Germinal center (tissue), 1 donor: ENCODE data around the gene KAZN.

ENCODE experiments used
- DNase-seq: peaks from one replicate; pipeline ENCODE4 v3.0.0; 2012; ENCODE audit warnings: mixed read lengths, low spot score

KAZN gene

DNA sequence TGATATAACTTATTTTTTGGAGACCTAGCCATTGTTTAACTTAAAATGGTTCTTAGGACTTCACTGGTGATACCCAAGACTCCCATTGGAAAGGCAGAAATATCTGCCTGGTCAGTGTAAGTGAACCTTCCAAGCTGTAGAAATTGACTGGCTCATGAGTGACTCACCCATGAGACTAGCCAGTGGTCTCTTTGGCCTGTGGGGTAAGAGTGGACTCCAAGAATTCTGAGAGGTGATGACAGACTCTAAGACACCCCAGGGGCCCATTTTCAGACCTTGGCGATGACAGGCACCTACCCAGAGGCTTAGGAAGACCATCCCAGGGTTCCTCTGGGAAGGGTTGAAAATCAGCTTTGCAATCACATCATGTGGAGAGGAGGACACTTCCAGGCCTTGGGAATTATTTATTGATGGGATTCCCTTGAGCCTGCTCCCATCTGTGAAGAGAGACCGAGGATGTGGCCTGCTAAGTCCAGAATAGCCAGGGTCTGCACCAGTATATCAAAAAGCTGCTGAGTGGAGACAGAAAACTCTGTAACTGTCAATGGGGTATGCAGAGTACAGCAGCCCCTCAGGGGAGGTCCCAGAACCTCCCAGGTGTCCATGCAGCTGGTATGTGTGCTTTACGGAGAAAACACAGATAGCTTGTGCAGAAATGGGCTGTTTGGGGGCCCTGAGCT lies 78.9 kb downstream of the KAZN start:
- DNase-seq, result no peak

GRCh38 chr1:14678011-14678638 lies 79.6 kb downstream of the KAZN start:
- no peak for DNase-seq

GRCh38 chr1:14679027-14679688 lies 80.7 kb downstream of the KAZN start:
- DNase-seq, result no peak

GRCh38 chr1:14681182-14681581 lies 82.7 kb downstream of the KAZN start:
- no peak for DNase-seq

DNA sequence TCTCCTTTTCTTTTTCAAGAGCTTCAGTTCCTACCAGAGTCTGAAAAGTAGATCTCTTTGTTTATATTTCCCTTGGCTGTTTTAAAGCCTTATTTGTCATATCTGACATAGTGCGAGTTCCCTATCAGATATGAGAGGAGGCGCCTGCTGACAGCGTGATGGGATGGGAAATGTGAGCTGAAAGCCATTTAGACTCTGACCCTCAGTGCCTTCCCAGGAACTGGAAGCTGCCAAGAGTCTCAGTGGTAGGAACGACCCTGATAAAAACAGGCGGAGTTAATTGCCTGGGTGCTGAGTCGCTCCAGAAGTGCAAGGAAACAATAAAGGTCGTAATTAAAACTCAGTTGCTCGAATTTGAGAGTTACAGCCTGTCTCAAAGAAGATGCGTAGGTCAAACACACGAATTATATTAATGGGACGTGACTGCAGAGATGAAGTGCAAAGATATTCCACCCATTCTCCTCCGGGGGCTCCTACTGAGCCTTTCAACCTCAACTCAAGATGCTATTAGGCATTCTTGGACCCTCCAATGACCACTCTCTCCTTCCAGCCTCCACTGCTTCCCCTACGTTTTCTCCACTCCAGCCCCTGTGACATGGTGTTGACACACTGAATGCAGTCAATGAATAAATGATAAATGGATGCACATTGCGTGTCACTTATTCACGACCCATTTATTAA lies 84.6 kb downstream of the KAZN start:
- no peak for DNase-seq

DNA sequence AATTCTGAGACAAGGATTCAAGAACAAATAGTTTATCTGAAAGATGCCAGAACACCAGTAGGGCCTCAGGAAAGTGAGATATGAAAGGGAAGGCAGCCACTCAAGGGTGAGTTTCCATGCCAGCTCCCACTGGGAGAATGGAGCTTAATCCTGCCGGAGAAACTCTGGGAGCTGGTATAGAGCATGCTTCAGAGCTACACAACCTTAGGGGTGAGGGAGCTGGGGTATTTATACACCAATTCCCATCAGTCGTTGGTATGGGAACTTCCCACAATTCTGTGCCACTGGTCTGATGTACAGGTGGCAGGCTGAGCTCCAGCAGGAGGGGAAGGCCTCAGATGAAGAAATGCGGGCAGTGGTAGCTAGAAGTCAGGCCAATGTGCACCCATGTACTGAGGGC lies 86.6 kb downstream of the KAZN start:
- no peak for DNase-seq

DNA sequence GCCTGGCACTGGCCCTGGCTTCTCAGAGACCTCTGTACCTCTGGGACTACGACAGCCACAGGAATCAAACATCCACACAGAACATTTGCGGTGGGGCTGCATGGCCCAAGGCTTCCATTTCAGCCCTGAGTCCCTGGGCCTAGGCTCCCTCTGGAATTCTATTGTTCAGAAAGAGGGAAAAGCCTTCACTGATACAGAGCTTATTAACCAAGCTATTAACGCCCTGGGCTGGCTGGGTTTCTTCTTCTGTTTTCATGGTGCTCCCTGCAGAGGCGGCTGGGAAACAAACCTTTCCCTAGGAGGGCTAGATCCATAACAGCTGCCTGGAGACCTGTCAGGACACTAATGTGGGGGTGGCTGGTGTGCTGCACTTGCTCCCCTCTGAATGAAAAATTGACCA lies 88.2 kb downstream of the KAZN start:
- no peak for DNase-seq

DNA sequence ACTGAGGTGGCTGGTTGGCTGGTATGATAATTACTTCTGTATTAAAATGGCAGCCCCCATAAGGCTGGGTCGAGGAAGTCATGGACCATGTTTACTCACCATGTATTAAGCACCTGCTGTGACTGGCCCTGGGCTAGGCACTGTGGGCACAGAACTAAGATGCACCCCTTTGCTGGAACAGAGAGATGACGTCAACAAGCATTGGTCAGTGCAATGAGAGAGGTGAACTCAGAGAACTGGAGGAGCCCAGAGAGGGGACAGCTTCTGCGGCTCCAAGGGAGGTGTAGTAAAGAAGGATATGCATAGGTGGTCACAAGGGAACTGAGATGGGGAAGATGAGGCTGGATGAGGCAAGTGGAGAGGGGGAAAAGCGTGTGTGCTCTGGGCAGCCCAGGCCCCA lies 88.7 kb downstream of the KAZN start:
- no peak for DNase-seq

DNA sequence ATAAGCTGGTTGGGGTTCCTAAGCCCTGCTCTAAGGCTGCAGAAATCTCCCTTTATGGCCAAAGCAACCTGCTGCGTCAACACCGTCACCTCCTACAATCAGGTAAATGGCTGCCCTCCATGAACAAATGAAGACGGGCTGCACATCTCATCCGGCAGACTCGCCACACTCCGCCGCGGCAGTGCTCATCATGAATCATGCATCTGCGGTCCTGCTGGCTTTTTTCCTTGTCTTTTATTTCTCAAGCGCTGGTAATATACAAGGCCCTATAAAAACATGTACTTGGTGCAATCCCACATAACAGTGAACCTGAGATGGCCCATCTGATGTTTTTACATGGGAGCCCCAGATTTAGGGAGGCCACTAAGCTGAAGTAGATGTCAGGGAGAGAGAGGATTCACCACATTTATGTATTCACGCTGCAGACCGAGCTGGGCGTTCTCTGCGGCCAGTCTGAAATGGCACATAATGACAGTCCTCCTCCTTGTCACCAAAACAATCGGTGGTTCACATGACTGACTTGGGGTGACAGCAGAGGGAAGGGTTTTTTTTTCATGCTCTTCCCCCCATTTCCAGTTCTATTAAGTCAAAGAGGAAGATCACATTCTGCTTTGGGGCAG lies 91.6 kb downstream of the KAZN start:
- no peak for DNase-seq

DNA sequence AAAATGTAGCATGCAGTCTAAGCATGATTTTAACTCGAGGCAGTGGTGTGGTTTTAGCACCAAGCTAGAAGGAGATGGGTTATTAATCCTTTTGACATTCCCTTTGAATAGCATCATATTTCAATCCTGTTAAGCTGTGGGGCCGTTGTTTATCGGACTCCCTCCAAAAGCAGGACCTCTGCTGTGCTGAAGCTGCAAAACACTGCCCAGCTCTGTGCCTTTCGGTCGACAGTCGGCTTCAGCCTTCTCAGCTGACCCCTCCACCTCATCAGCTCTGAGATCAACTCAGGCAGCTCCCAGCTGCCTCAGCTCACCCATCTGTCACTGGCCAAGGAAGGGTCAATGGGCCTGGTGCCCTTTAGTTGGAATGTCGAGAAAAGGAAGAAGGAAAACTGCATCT lies 95.5 kb downstream of the KAZN start:
- no peak for DNase-seq

DNA sequence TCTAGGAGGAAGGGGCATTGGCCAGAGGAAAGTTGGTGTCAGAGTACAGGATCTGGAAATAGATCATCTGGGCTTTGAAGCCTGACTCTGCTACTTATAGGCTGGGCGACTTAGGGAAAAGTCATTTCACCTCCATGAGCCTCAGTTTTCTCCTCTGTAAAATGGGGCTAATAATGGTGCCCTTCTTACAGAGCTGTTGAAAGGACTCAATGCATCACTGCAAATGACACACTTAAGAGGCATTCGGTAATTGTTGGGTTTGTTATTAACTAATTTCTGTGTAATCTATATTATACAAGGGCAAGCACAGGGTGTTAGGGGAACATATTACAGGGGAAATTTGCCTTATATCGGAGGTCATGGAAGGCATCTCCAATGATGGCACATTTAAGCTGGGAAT lies 96.1 kb downstream of the KAZN start:
- DNase-seq, result no peak

DNA sequence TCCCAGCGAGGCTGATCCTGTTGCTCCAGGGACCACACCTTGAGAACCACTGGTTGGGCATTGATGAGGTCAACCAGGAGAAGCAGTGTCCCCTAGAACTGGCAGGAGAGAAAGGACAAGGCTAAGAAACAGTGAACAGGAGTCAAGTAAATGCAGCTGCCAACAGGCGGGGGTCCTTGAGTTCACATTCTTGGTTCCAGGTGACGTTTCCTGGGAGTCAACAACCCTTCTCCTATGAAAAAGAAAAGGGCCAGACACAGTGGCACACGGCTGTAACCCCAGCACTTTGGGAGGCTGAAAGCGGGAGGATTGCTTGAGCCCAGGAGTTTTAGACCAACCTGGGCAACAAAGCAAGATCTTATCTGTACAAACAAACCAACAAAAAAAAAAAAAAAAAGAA lies 98.3 kb downstream of the KAZN start:
- no peak for DNase-seq

DNA sequence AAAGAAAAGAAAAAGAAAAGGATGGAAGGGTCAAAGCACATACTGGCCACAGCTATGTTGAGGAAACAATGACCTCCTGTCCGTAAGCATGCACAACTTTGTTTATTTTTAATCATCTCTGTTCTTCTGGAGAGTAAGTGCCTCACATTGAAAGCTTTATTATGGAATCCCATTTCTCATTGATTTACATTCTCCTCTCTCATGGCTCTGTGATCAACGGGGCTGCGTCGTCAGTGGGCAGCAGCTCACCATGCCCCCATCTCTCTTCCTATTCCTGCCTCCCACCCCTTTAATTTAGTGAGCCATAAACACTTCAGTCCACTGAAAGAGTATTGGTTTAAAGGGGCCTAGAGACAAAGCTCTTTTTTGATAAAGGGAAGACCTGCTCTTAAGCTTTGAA lies 98.9 kb downstream of the KAZN start:
- no peak for DNase-seq

DNA sequence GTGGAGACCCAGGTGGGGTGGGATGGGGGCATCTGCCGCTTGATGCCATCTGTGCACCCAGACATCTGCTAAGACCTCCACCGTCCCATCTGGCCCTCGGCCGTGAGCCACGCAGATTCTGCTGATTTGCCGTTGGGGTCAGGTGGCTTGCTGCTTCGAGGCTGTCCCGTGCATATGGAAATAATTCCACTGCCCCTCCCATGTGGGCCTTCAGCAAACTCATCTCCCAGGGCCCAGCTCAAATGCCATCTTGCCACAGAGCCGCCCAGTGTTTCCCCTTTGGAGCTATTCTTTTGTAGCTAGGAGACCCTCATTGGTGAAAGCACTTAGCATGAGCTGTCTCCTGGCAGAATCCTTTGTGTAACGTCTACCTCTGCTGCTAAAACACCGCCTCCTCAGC lies 99.8 kb downstream of the KAZN start:
- DNase-seq, result no peak

- no peak for DNase-seq
Observed at GRCh38 chr1:14699620-14700019, 101.1 kb downstream of the KAZN start.

- no peak for DNase-seq
Observed at GRCh38 chr1:14704846-14705245, 106.4 kb downstream of the KAZN start.

DNA sequence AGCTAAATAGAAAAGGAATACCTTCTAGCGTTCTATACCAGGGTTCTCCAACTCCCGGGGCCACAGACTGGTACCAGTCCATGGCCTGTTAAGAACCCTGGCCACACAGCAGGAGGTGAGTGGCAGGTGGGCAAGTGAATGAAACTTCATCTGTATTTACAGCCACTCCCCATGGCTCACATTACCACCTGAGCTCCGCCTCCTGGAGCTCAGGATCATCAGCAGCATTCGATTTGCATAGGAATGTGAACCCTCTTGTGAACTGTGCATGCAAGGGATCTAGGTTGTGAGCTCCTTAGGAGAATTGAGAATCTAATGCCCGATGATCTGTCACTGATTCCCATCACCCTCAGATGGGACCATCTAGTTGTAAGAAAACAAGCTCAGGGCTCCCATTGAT lies 107.3 kb downstream of the KAZN start:
- DNase-seq, result no peak

- DNase-seq, result no peak
Observed at GRCh38 chr1:14706631-14707030, 108.1 kb downstream of the KAZN start.

DNA sequence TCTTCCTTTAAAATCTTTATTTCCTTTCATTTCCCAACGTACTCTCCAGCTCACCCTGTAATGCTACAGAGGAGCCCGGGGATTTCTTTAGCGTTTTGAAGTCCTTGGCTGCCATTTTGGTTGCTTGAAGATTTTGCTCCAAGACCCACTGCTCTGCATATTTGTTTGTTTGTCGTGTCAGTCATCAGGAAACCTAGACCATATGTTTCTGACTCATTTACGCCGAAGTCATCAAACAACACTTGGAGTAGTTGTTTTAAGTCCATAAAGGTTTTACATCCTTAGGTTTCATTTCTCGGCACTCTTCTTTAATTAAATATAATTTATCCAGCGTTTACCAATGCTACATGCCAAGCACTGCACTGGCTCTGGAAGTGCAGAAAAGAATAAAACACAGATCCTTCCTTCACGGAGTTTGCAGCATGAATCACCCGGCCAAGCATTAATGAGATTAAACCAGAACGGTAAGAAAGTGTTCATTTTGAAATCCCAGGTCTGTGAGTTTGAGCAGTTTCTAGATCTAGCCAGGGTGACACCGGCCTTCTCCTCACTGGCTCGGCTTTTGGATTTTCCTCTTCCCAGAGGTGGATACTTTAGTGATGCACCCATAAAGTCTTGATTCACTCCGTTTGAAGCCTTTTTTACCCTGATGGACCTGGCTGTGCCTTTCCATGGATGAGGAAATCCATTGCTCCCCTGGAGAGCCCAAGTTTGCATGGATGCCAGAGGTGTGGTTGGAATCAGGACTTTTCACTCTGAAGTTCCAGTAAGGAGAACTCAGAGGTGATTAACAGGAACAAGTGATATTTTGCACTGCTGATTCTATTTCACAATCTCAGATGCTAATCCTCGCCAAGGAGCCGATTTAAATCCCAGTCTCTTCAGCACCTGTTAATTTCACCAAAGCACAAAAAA lies 109.3 kb downstream of the KAZN start:
- no peak for DNase-seq

DNA sequence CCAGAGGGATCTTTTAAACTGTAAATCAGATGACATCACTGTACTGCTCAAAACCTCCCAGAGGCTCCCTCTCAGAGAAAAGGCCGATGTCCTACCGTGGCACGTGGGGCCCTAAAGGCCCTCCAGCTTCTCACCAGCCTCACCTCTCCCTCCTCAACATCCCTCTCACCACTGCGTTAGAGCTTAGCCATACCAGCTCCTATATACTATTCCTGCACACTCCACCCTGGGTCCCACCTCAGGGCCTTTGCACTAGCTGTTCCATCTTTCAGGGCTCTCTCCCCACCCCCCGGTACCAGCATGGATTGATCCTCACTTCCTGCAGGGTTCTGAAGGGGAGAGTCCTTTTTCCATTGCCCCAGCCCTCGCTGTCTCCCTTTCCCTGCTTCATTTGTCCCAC lies 111.8 kb downstream of the KAZN start:
- DNase-seq, result no peak

DNA sequence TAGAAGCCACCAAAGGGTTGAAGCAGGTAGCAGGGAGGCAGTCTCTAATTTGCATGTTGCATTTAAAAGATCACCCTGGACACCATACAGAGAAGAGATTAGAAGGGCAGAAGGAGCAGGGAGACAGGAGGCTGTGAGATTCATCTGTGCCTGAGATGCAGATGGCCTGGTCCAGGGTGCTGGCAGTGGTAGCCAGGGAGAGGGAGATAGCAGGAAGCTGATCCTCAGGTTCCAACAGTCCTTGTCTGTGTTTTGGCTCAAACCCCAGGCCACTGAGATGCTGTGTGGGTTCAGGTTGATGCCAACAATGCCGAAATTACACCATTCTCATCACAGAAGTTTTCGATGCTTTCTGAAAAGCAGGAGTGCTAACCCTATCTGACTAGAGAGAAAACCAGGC lies 113.7 kb downstream of the KAZN start:
- no peak for DNase-seq

DNA sequence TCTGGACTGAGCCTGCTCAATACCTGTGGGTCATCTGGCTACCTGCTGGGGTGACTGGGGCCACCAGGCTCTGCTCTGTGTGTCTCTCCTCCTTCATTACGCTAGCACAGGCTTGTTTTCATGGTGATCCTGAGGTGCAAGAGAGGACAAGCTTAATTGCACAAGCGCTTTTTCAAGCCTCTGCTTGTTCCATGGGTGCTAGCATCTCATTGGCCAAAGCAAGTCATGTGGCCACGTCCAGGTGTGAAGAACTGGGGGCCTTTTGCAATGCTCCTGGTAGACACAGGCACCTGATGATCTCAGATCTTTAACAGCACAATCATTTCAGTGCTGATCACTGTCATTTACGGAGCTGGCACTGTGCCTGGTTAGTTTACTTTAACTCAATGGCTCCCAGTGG lies 114.6 kb downstream of the KAZN start:
- DNase-seq, result no peak
